Measurements from ENCODE around the gene ADGRB3.
"Not testable (repeated sequence)": the region's sequence is repeated elsewhere in the genome, so short reads cannot be mapped to it uniquely, and the experiment has no call there.

The ADGRB3 gene

GRCh38 chr6:68895929-68896328 lies 260.8 kb downstream of the ADGRB3 start:
- DNase-seq, result no peak
- H3K36me3 ChIP-seq, result no peaks in the 10 kb centered on the region
- H3K27me3 ChIP-seq, result no peaks in the 10 kb centered on the region
- H3K4me1 ChIP-seq, result no peaks in the 10 kb centered on the region
- H3K4me3 ChIP-seq, result no peak overlapping the region
- H3K9me3 ChIP-seq, result no peaks in the 10 kb centered on the region
- intact Hi-C loops (cut with DNase I; ENCODE audit: low total_unique reads), result no loop called here
- TF ChIP-seq CTCF (IDR thresholded peaks at IDR 0.05), result no peak
- no peak overlapping the region for H3K27ac ChIP-seq

DNA sequence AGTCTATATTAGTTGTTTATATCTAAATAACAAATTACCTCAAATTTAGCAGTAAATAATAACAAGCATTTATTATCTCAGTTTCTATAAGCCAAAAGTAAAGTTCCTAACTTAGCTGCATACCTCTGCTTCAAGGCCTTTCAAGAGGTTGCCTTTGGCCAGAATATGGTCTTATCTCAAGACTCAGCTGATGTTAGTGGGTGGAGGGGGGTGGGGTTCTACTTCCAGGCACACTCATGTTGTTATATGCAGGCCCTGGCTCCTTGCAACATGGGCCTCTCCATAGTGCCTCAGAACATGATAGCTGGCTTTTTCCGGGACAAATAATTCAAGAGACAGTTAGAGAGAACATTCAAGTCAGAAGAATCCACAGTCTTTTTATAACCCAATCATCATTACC lies 266.0 kb downstream of the ADGRB3 start:
- Histone ChIP-seq H3K4me3 (no peak overlapping the region), H3K9me3 (no peaks in the 10 kb centered on the region), H3K27ac (no peak overlapping the region), H3K27me3 (no peaks in the 10 kb centered on the region), H3K36me3 (no peaks in the 10 kb centered on the region), H3K4me1 (no peaks in the 10 kb centered on the region)
- intact Hi-C loops (cut with DNase I; ENCODE audit: low total_unique reads), result no loop called here
- no peak for TF ChIP-seq CTCF (IDR thresholded peaks at IDR 0.05)
- no peak for DNase-seq

DNA sequence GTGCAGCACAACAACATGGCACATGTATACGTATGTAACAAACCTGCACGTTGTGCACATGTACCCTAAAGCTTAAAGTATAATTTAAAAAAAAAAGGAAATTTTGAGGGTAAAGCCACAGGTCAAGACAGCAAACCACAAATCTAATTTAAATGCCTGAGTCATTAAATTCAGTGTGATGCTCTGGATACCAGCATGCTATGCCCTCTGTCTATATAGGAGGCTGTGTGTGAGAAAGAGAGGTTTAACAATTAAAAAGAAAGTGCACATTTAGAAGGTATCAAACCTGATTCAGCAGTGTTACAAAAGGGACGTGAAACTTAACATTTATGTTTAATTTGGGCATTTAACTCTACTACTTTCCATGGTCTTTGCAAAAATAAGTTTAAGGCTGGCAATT lies 276.3 kb downstream of the ADGRB3 start:
- DNase-seq, result no peak
- no peaks in the 10 kb centered on the region for H3K4me1 ChIP-seq
- intact Hi-C loops (cut with DNase I; ENCODE audit: low total_unique reads), result no loop called here
- no peak overlapping the region for H3K27ac ChIP-seq
- TF ChIP-seq CTCF (IDR thresholded peaks at IDR 0.05), result no peak
- no peaks in the 10 kb centered on the region for H3K27me3 ChIP-seq
- H3K36me3 ChIP-seq, result no peaks in the 10 kb centered on the region
- no peaks in the 10 kb centered on the region for H3K9me3 ChIP-seq
- H3K4me3 ChIP-seq, result no peak overlapping the region

GRCh38 chr6:68911811-68912210 lies 276.7 kb downstream of the ADGRB3 start:
- Histone ChIP-seq H3K4me1 (no peaks in the 10 kb centered on the region), H3K27me3 (no peaks in the 10 kb centered on the region), H3K4me3 (no peak overlapping the region), H3K9me3 (no peaks in the 10 kb centered on the region), H3K27ac (no peak overlapping the region), H3K36me3 (no peaks in the 10 kb centered on the region)
- TF ChIP-seq CTCF (IDR thresholded peaks at IDR 0.05), result no peak
- no peak for DNase-seq
- intact Hi-C loops (cut with DNase I; ENCODE audit: low total_unique reads), result no loop called here

GRCh38 chr6:68912805-68913204 lies 277.7 kb downstream of the ADGRB3 start:
- H3K27me3 ChIP-seq; intact Hi-C loops (cut with DNase I; ENCODE audit: low total_unique reads); H3K36me3 ChIP-seq; DNase-seq; H3K27ac ChIP-seq; H3K4me3 ChIP-seq; H3K9me3 ChIP-seq; H3K4me1 ChIP-seq: not testable (repeated sequence)

- no peaks in the 10 kb centered on the region for H3K9me3 ChIP-seq
- H3K27ac ChIP-seq, result no peak overlapping the region
- no peak for TF ChIP-seq CTCF (IDR thresholded peaks at IDR 0.05)
- DNase-seq, result no peak
- H3K36me3 ChIP-seq, result no peaks in the 10 kb centered on the region
- no peak overlapping the region for H3K4me3 ChIP-seq
- intact Hi-C loops (cut with DNase I; ENCODE audit: low total_unique reads), result no loop called here
- no peaks in the 10 kb centered on the region for H3K4me1 ChIP-seq
- no peaks in the 10 kb centered on the region for H3K27me3 ChIP-seq
Measured at GRCh38 chr6:68915586-68915985, 280.5 kb downstream of the ADGRB3 start.
